H1 (cell line): ENCODE results near the gene TPPP. TPM values are rescaled to one million over a fixed set of nuclear protein-coding genes. Genes with fewer than 3 reads are reported as not detected.

Source experiments
- CTCF ChIA-PET: fragments of 300-600 bp; sonication (Branson Sonifier 250); formaldehyde crosslinking; loops from one replicate; lab custom pipeline; 2021; ENCODE audit not compliant: partially characterized antibody; lab: Charles Lee
- POLR2A ChIA-PET: fragments of 300-600 bp; sonication (Branson Sonifier 250); formaldehyde crosslinking; loops from one replicate; lab custom pipeline; 2021; ENCODE audit warnings: inconsistent platforms; ENCODE audit not compliant: partially characterized antibody; lab: Charles Lee
- DNase-seq, 2 experiments: peaks; one replicate each; pipeline versions ENCODE4 v3.0.0 to v3.0.0-alpha.2; 2010 to 2022; ENCODE audit warnings: low spot score in 2 of 2, low read depth in 1 of 2, mixed read lengths in 1 of 2
- FAIRE-seq: peaks from 2 replicates; lab custom pipeline; 2011; peaks lifted over from hg19 to GRCh38; lab: Jason Lieb, UNC
- H2AFZ ChIP-seq: 2 replicates; pipeline ENCODE4 v1.8.1; 2012; ENCODE audit warnings: low read length, inconsistent platforms
- H2AK5ac ChIP-seq: 2 replicates; pipeline ENCODE4 v1.6.1; 2013; ENCODE audit warnings: low read depth, low read length
- H2BK120ac ChIP-seq: replicated peaks from 2 replicates; pipeline ENCODE3; 2013; ENCODE audit warnings: low read depth, low read length, inconsistent platforms
- H2BK12ac ChIP-seq: 2 replicates; pipeline ENCODE4 v1.6.1; 2013; ENCODE audit warnings: low read depth, low read length
- H2BK15ac ChIP-seq: 2 replicates; pipeline ENCODE4 v1.6.1; 2013; ENCODE audit warnings: low read length
- H2BK20ac ChIP-seq: 2 replicates; pipeline ENCODE4 v1.6.1; 2013; ENCODE audit warnings: low read length
- H2BK5ac ChIP-seq: 2 replicates; pipeline ENCODE4 v1.6.1; 2013; ENCODE audit warnings: low read depth, low read length
- H3K14ac ChIP-seq: 2 replicates; pipeline ENCODE4 v1.6.1; 2013; ENCODE audit warnings: inconsistent platforms; ENCODE audit not compliant: insufficient read length
- H3K18ac ChIP-seq: 2 replicates; pipeline ENCODE4 v1.6.1; 2013; ENCODE audit warnings: low read length; ENCODE audit errors: extremely low read depth
- H3K23ac ChIP-seq: 2 replicates; pipeline ENCODE4 v1.6.1; 2013; ENCODE audit warnings: inconsistent platforms; ENCODE audit not compliant: insufficient read length
- H3K23me2 ChIP-seq: 2 replicates; pipeline ENCODE4 v1.6.1; 2013; ENCODE audit warnings: low read depth, low read length
- H3K27ac ChIP-seq: 2 replicates; pipeline ENCODE4 v1.6.1; 2011; ENCODE audit warnings: low read depth, low read length, inconsistent platforms
- H3K27me3 ChIP-seq, 4 experiments: replicated peaks in 1 of 4; 1 replicate in 1 of 4; 2 replicates in 3 of 4; pipeline versions ENCODE4 v1.6.1 to v1.8.1; 2011 to 2013; ENCODE audit warnings: low read length in 3 of 4, mild to moderate bottlenecking in 3 of 4, inconsistent platforms in 2 of 4, mixed read lengths in 2 of 4, moderate library complexity in 1 of 4; ENCODE audit not compliant: control insufficient read depth in 3 of 4, insufficient read depth in 3 of 4; ENCODE audit errors: extremely low read depth in 1 of 4
- H3K36me3 ChIP-seq, 4 experiments: 2 replicates each; pipeline versions ENCODE4 v1.6.1 to v1.8.1; 2011 to 2013; ENCODE audit warnings: mild to moderate bottlenecking in 4 of 4, low read length in 3 of 4, moderate library complexity in 2 of 4, control low read depth in 1 of 4, inconsistent platforms in 1 of 4; ENCODE audit not compliant: insufficient read depth in 4 of 4, control insufficient read depth in 2 of 4
- H3K4ac ChIP-seq: replicated peaks from 2 replicates; pipeline ENCODE3; 2013; ENCODE audit warnings: low read length, low read depth, mixed read lengths, inconsistent platforms; ENCODE audit not compliant: insufficient read length
- H3K4me1 ChIP-seq, 4 experiments: replicated peaks in 1 of 4; 1 replicate in 1 of 4; 2 replicates in 3 of 4; pipeline versions ENCODE4 v1.6.1 to v1.8.1; 2011 to 2013; ENCODE audit warnings: low read length in 3 of 4, inconsistent platforms in 2 of 4, mixed read lengths in 1 of 4; ENCODE audit not compliant: insufficient read depth in 4 of 4, control insufficient read depth in 3 of 4
- H3K4me2 ChIP-seq, 2 experiments: 2 replicates each; pipeline versions ENCODE4 v1.6.1 to v1.8.1; 2011 to 2013; ENCODE audit warnings: low read depth in 2 of 2, low read length in 2 of 2, control low read depth in 1 of 2, inconsistent platforms in 1 of 2, mild to moderate bottlenecking in 1 of 2; ENCODE audit not compliant: insufficient read depth in 1 of 2
- H3K4me3 ChIP-seq, 4 experiments: fragments of 200-600, 300-600 bp in 1 of 4; sonication (generic), shearing (Covaris generic), sonication (Bioruptor Twin) in 1 of 4; 2 replicates each; pipeline versions ENCODE4 v1.5.1 to v1.8.1; 2011 to 2016; ENCODE audit warnings: low read length in 4 of 4, low read depth in 3 of 4, control low read depth in 2 of 4, inconsistent platforms in 2 of 4, mild to moderate bottlenecking in 2 of 4, mixed read lengths in 1 of 4, moderate library complexity in 1 of 4; ENCODE audit not compliant: insufficient read depth in 2 of 4; ENCODE audit errors: extremely low read depth in 1 of 4
- H3K56ac ChIP-seq: replicated peaks from 2 replicates; pipeline ENCODE3; 2013; ENCODE audit warnings: low read depth, mild to moderate bottlenecking, mixed read lengths, low read length, inconsistent platforms; ENCODE audit not compliant: insufficient read length
- H3K79me1 ChIP-seq: 2 replicates; pipeline ENCODE4 v1.6.1; 2013; ENCODE audit warnings: low read depth, low read length, control low read depth
- H3K79me2 ChIP-seq, 2 experiments: 2 replicates each; pipeline versions ENCODE4 v1.6.1 to v1.8.1; 2012 to 2013; ENCODE audit warnings: low read length in 2 of 2, mild to moderate bottlenecking in 2 of 2, inconsistent platforms in 1 of 2; ENCODE audit not compliant: insufficient read depth in 2 of 2, control insufficient read depth in 1 of 2
- H3K9ac ChIP-seq, 4 experiments: replicated peaks in 1 of 4; 1 replicate in 1 of 4; 2 replicates in 3 of 4; pipeline versions ENCODE4 v1.6.1 to v1.8.1; 2011 to 2013; ENCODE audit warnings: low read depth in 3 of 4, low read length in 3 of 4, control low read depth in 2 of 4, mild to moderate bottlenecking in 2 of 4, moderate library complexity in 2 of 4, inconsistent platforms in 1 of 4; ENCODE audit errors: extremely low read depth in 1 of 4
- H3K9me3 ChIP-seq, 2 experiments: 2 replicates each; pipeline versions ENCODE4 v1.6.1 to v1.8.1; 2012 to 2013; ENCODE audit warnings: mild to moderate bottlenecking in 2 of 2, moderate library complexity in 2 of 2, control low read depth in 1 of 2, inconsistent platforms in 1 of 2, low read depth in 1 of 2, low read length in 1 of 2, mixed read lengths in 1 of 2; ENCODE audit not compliant: insufficient read depth in 2 of 2
- H4K20me1 ChIP-seq, 2 experiments: replicated peaks in 1 of 2; 2 replicates each; pipeline versions ENCODE3 to v1.8.1; 2011 to 2013; ENCODE audit warnings: inconsistent platforms in 2 of 2, low read length in 2 of 2, mild to moderate bottlenecking in 1 of 2; ENCODE audit not compliant: insufficient read depth in 2 of 2, control insufficient read depth in 1 of 2
- H4K5ac ChIP-seq: 2 replicates; pipeline ENCODE4 v1.6.1; 2013; ENCODE audit warnings: low read length, low read depth, mixed read lengths, inconsistent platforms; ENCODE audit not compliant: insufficient read length
- H4K8ac ChIP-seq: 2 replicates; pipeline ENCODE4 v1.8.0; 2013; ENCODE audit warnings: mild to moderate bottlenecking, moderate library complexity, low read length, inconsistent platforms; ENCODE audit not compliant: insufficient read depth; ENCODE audit errors: extremely low read depth
- H4K91ac ChIP-seq: replicated peaks from 2 replicates; pipeline ENCODE3; 2013; ENCODE audit warnings: low read length, mixed read lengths, inconsistent platforms; ENCODE audit not compliant: insufficient read length
- EGR1 ChIP-seq: IDR thresholded peaks from 2 replicates; pipeline ENCODE4 v1.6.1; 2011; ENCODE audit warnings: low read depth, low read length, borderline replicate concordance
- RBBP5 ChIP-seq: IDR thresholded peaks from 2 replicates; pipeline ENCODE4 v1.7.1; 2012; ENCODE audit warnings: low read depth, mild to moderate bottlenecking, inconsistent platforms, low read length, moderate library complexity, borderline replicate concordance
- TAF1 ChIP-seq: IDR thresholded peaks from 2 replicates; pipeline ENCODE4 v1.6.1; 2011; ENCODE audit warnings: mild to moderate bottlenecking, low read depth, low read length
- WGBS, 2 experiments: shearing (Covaris generic) in 1 of 2; methylation state at CpG; one replicate each; pipeline versions ENCODE4 v1.1.6 to v1.1.7; 2013 to 2015; ENCODE audit warnings: low lambda C conversion rate in 2 of 2, mixed read lengths in 2 of 2, inconsistent platforms in 1 of 2, low coverage in 1 of 2, missing lambda C conversion rate in 1 of 2; ENCODE audit not compliant: insufficient replicate concordance in 2 of 2, insufficient coverage in 1 of 2, insufficient read length in 1 of 2; ENCODE audit errors: extremely low coverage in 1 of 2, missing lambda C conversion rate in 1 of 2; 5-methylcytosine and 5-hydroxymethylcytosine counted together
- polyA plus RNA-seq, 7 experiments: library from polyadenylated mRNA; depleted of rRNA in 3 of 7; stranded (reverse) in 5 of 7; unstranded in 2 of 7; fragments of >200 nt in 5 of 7; fragments of 200-250 nt in 2 of 7; gene quantifications; 1 replicate in 5 of 7; 2 replicates in 1 of 7; 4 replicates in 1 of 7; pipeline versions ENCODE4 v1.2.1 to v1.2.3, GENCODE V29; 2011 to 2013; ENCODE audit warnings: missing spikeins in 2 of 7, mixed read lengths in 2 of 7
- total RNA-seq: library from RNA; stranded (reverse); fragmentation: NEBNext Ultra II Directional; extraction: Animal tissue kit (Norgen Biotek cat#: 25700); gene quantifications from 2 replicates; pipeline ENCODE4 v1.2.1, GENCODE V29; 2021

The TPPP gene
- total and polyA plus RNA-seq, 2 of the 8 experiments (the other 6 are each of a cell fraction or from before 2014, with no cell fraction given), result 0.36 to 0.93 TPM

GRCh38 chr5:620586-621180, 72.5 kb downstream of the TPPP start:
- H3K79me1 ChIP-seq, result peaks cover 17% of the 10 kb centered on the region

More at GRCh38 chr5:620586-621180, 72.5 kb downstream of the TPPP start:
- Histone ChIP-seq H3K4me1 (no peaks in the 10 kb centered on the region), H3K27me3 (no peaks in the 10 kb centered on the region), H3K27ac (no peak overlapping the region), H2AFZ (no peak overlapping the region), H3K9ac (no peak overlapping the region), H3K4me2 (no peak overlapping the region), H2BK15ac (no peak overlapping the region), H3K79me2 (peaks cover 7 to 24% of the 10 kb centered on the region in 2 experiments), H2BK5ac (no peak overlapping the region), H3K23me2 (no peaks in the 10 kb centered on the region; the same call in 1 of the 2 replicates), H2BK12ac (no peak overlapping the region), H2AK5ac (no peak overlapping the region), H4K20me1 (peaks cover 9 to 17% of the 10 kb centered on the region in 2 experiments), H2BK20ac (no peak overlapping the region), H3K14ac (no peak overlapping the region), H3K36me3 (peaks cover 13 to 37% (median 34%) of the 10 kb centered on the region in 4 experiments), H4K8ac (no peak overlapping the region), H3K4ac (no peak overlapping the region), H3K56ac (no peak overlapping the region), H3K4me3 (no peak overlapping the region), H4K91ac (no peak overlapping the region), H3K23ac (no peak overlapping the region), H3K18ac (no peak overlapping the region), H4K5ac (no peak overlapping the region), H2BK120ac (no peak overlapping the region), H3K9me3 (no peaks in the 10 kb centered on the region)
- ChIA-PET POLR2A (no interaction called here), CTCF (interaction anchor here (1.6 kb wide), 1 partner anchor 92 kb away, joined by 5 read pairs; no protein-coding TSS in a partner anchor)
- WGBS, 2 experiments, result 92% methylated on average over 8 of the region's 8 CpGs; no CpG with 5 or more reads in 1 of the 2 experiments
- FAIRE-seq (no peak), DNase-seq (peak in 1 of 2 experiments; percentile 10)
- no peak for TF ChIP-seq RBBP5
- no peak for TF ChIP-seq EGR1
- no peak for TF ChIP-seq TAF1
